Mammary epithelial cell (primary cell): ENCODE data around the gene DPF3.

Source experiments
- CTCF ChIP-seq, 2 donors: IDR thresholded peaks in 1 of 2; conservative IDR thresholded peaks in 1 of 2; 2 replicates each; pipeline ENCODE4 v1.5.1; 2011 to 2012; ENCODE audit warnings: inconsistent platforms in 2 of 2, low read length in 2 of 2, mild to moderate bottlenecking in 2 of 2, control low read depth in 1 of 2, low read depth in 1 of 2; ENCODE audit not compliant: insufficient read depth in 1 of 2; ENCODE audit errors: extremely low read depth in 1 of 2
- EZH2 ChIP-seq: IDR thresholded peaks from 2 replicates; pipeline ENCODE4 v1.6.1; 2012; ENCODE audit warnings: low read length, inconsistent platforms, borderline replicate concordance

GRCh38 chr14:72788255-72788654 lies 105.6 kb downstream of the DPF3 start:
- TF ChIP-seq CTCF (conservative IDR thresholded peaks at IDR 0.05 in 1 of 2, IDR thresholded peaks at IDR 0.05 in 1 of 2; ENCODE audit: extremely low read depth in 1 of 2, insufficient read depth in 1 of 2, low read depth in 1 of 2, low read length in 2 of 2), result no peak
- TF ChIP-seq EZH2, result no peak
